Heart left ventricle (tissue), 13 donors: ENCODE data around the gene SLC2A3.

Source experiments
- POLR2A ChIP-seq, 2 donors: fragments of 450-650 bp; IDR thresholded peaks; one replicate each; pipeline ENCODE4 v1.6.1; 2017; ENCODE audit warnings: antibody characterized with exemption in 2 of 2, mild to moderate bottlenecking in 2 of 2, moderate library complexity in 2 of 2
- TF ChIP-seq, protein P1 (sequence below), 12 donors: fragments of 200-600 bp; sonication (generic) in 4 of 12; IDR thresholded peaks; one replicate each; pipeline versions ENCODE4 v1.5.0 to v1.8.0; 2018 to 2022; ENCODE audit warnings: antibody characterized with exemption in 12 of 12, mild to moderate bottlenecking in 5 of 12
- donor health status: ischemic (EF 13 %, LVEDD 7.1; RV severe dilation, severe dysfunction).
- donor health status: DM: no; HTN: yes; CAD: no.
- donor health status: DM: no; HTN: no; CAD: no.
- donor health status: ischemic (EF 25% LVEDD 6.9; RV normal size, moderate dysfunction).
- donor health status: ischemic (EF 25% LVEDD 5.7; RV mildly dilated, moderate dysfunction).
- donor health status: ischemic (EF 35%, LVEDD 5.7; RV mildly dilated, moderate dysfunction).
- donor health status: nonischemic (EF 11% LVEDD 7.7; RV severe dilation, severe dysfunction).
- donor health status: DM: yes; HTN: yes; CAD: no.
- donor health status: PGD.
- donor health status: ischemic (EF 29% LVEDD 5.4; RV normal size, mild dysfunction).
- donor health status: nonischemic (EF 23%, LVEDD 6.1; RV moderate dilation, normal function).

DNA sequence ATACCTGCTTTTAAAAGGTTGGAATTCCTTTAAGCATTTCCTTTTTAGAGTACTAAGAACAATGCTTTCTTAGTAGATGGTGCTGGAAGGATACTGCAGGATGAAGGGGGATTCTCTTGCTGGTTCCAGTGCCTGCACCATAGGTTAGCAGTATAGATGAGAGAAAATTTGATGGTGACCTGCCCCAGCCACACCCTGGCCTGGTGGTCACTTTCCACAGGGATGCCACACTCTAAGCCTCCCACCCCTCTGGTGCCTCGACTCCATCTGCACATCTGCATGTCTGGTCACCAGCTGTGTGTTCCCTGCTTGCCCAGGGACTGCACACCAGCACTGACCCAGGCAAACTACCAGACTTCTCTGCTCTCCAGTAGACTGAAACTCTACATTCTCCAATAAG, 19.1 kb downstream of the SLC2A3 start:
- TF ChIP-seq POLR2A (IDR thresholded peaks at IDR 0.05): no peak
- TF ChIP-seq, protein P1, sequence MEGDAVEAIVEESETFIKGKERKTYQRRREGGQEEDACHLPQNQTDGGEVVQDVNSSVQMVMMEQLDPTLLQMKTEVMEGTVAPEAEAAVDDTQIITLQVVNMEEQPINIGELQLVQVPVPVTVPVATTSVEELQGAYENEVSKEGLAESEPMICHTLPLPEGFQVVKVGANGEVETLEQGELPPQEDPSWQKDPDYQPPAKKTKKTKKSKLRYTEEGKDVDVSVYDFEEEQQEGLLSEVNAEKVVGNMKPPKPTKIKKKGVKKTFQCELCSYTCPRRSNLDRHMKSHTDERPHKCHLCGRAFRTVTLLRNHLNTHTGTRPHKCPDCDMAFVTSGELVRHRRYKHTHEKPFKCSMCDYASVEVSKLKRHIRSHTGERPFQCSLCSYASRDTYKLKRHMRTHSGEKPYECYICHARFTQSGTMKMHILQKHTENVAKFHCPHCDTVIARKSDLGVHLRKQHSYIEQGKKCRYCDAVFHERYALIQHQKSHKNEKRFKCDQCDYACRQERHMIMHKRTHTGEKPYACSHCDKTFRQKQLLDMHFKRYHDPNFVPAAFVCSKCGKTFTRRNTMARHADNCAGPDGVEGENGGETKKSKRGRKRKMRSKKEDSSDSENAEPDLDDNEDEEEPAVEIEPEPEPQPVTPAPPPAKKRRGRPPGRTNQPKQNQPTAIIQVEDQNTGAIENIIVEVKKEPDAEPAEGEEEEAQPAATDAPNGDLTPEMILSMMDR (IDR thresholded peaks at IDR 0.05): no peak
